GM12878 (cell line): ENCODE data around the gene INSIG2. TPM values are rescaled to one million over a fixed set of nuclear protein-coding genes. Genes with fewer than 3 reads are reported as not detected.
A peak's percentile ranks its signal among the peaks of the same experiment; 100 is the strongest.

Source experiments
- BCL11A ChIP-seq: IDR thresholded peaks from 2 replicates; pipeline ENCODE4 v1.6.1; 2011; ENCODE audit warnings: low read depth, low read length
- CBFB ChIP-seq: IDR thresholded peaks from 2 replicates; pipeline ENCODE4 v1.6.1; 2016; ENCODE audit warnings: antibody characterized with exemption, low read depth
- CBX5 ChIP-seq: sonication (generic); IDR thresholded peaks from 2 replicates; pipeline ENCODE4 v1.6.1; 2016; ENCODE audit warnings: low read depth, moderate library complexity, mild to moderate bottlenecking, inconsistent platforms
- E4F1 ChIP-seq: fragments of 450-650 bp; IDR thresholded peaks from 2 replicates; pipeline ENCODE4 v1.6.1; 2018; ENCODE audit warnings: borderline replicate concordance, mild to moderate bottlenecking; ENCODE audit not compliant: partially characterized antibody
- EED ChIP-seq: sonication (generic); IDR thresholded peaks from 2 replicates; pipeline ENCODE4 v1.6.1; 2016; ENCODE audit warnings: antibody characterized with exemption, low read depth
- HDAC2 ChIP-seq: fragments of 200-600 bp; sonication (generic); IDR thresholded peaks from 2 replicates; pipeline ENCODE4 v1.6.1; 2017
- JUNB ChIP-seq: IDR thresholded peaks from 2 replicates; pipeline ENCODE4 v1.6.1; 2016; ENCODE audit warnings: antibody characterized with exemption, mild to moderate bottlenecking
- MYB ChIP-seq: fragments of 150-350 bp; IDR thresholded peaks from 2 replicates; pipeline ENCODE4 v1.6.1; 2014; ENCODE audit warnings: mild to moderate bottlenecking, low read depth, low read length, borderline replicate concordance
- NFXL1 ChIP-seq: fragments of 450-650 bp; IDR thresholded peaks from 2 replicates; pipeline ENCODE4 v1.6.1; 2017; ENCODE audit warnings: antibody characterized with exemption, mild to moderate bottlenecking, borderline replicate concordance
- PML ChIP-seq: IDR thresholded peaks from 2 replicates; pipeline ENCODE4 v1.6.1; 2012; ENCODE audit warnings: low read length, inconsistent platforms
- POLR2AphosphoS2 ChIP-seq: IDR thresholded peaks from 2 replicates; pipeline ENCODE4 v1.6.1; 2011; ENCODE audit warnings: low read depth, mild to moderate bottlenecking, low read length, improper control_type of control experiment, moderate library complexity
- POU2F2 ChIP-seq: IDR thresholded peaks from 3 replicates; pipeline ENCODE4 v1.6.1; 2011; ENCODE audit warnings: low read depth, mild to moderate bottlenecking, low read length, borderline replicate concordance
- RAD51 ChIP-seq: fragments of 450-650 bp; IDR thresholded peaks from 2 replicates; pipeline ENCODE4 v1.6.1; 2016; ENCODE audit warnings: moderate library complexity, mild to moderate bottlenecking, inconsistent platforms
- RB1 ChIP-seq: fragments of 450-650 bp; formaldehyde crosslinking; IDR thresholded peaks from 2 replicates; pipeline ENCODE4 v1.6.1; 2017; ENCODE audit warnings: mild to moderate bottlenecking, borderline replicate concordance
- RCOR1 ChIP-seq: conservative IDR thresholded peaks from 2 replicates; pipeline ENCODE4 v1.6.1; 2012; ENCODE audit warnings: low read depth, low read length, improper control_type of control experiment
- RUNX3 ChIP-seq: IDR thresholded peaks from 2 replicates; pipeline ENCODE4 v1.6.1; 2012; ENCODE audit warnings: low read length, inconsistent platforms
- SIX5 ChIP-seq: IDR thresholded peaks from 2 replicates; pipeline ENCODE4 v1.6.1; 2011; ENCODE audit warnings: mild to moderate bottlenecking, low read depth, low read length, moderate library complexity; ENCODE audit not compliant: severe bottlenecking
- YBX1 ChIP-seq: fragments of 450-650 bp; IDR thresholded peaks from 2 replicates; pipeline ENCODE4 v1.6.1; 2016; ENCODE audit warnings: antibody characterized with exemption
- ZBTB40 ChIP-seq: fragments of 450-650 bp; IDR thresholded peaks from 2 replicates; pipeline ENCODE4 v1.6.1; 2016; ENCODE audit warnings: mild to moderate bottlenecking, moderate library complexity, borderline replicate concordance
- ZNF217 ChIP-seq: fragments of 450-650 bp; IDR thresholded peaks from 2 replicates; pipeline ENCODE4 v1.6.1; 2017; ENCODE audit warnings: antibody characterized with exemption, mild to moderate bottlenecking
- polyA plus RNA-seq, 11 experiments: library from polyadenylated mRNA; depleted of rRNA in 4 of 11; unstranded in 6 of 11; stranded (reverse) in 5 of 11; fragments of >200 nt; fragmentation: Nextera tagmentation in 4 of 11; fragmentation: Illumina TruSeq in 1 of 11; extraction: Ambion mirVana in 4 of 11; extraction: Trizol in 1 of 11; gene quantifications; 1 replicate in 1 of 11; 2 replicates in 10 of 11; pipeline versions ENCODE4 v1.2.1 to v1.2.3, GENCODE V29; 2011 to 2016; ENCODE audit warnings: inconsistent platforms in 2 of 11, missing spikeins in 2 of 11, low read depth in 1 of 11
- total RNA-seq, 4 experiments: library from RNA; depleted of rRNA in 3 of 4; stranded (reverse); fragments of >200 nt in 3 of 4; fragmentation: Illumina TruSeq in 1 of 4; extraction: Trizol in 1 of 4; gene quantifications; 2 replicates each; pipeline versions ENCODE4 v1.2.1 to v1.2.3, GENCODE V29; 2013 to 2021
- TF ChIP-seq, protein P1 (sequence below): fragments of 450-650 bp; IDR thresholded peaks from 2 replicates; pipeline ENCODE4 v1.6.1; 2014; ENCODE audit warnings: mild to moderate bottlenecking
- TF ChIP-seq, protein P2 (sequence below): IDR thresholded peaks from 2 replicates; pipeline ENCODE4 v1.6.1; 2012; ENCODE audit warnings: low read depth, low read length, improper control_type of control experiment

The INSIG2 gene
- total and polyA plus RNA-seq, 10 of the 15 experiments (the other 5 are each of a cell fraction or from before 2014, with no cell fraction given): 4.9 to 92.7 (median 12.0) TPM

GRCh38 chr2:118059919-118060478, 28.3 kb upstream of the INSIG2 start (continued):
- TF ChIP-seq ZBTB40 (no peak), RUNX3 (peak; percentile 100), RCOR1 (0 out of 2 replicates have a peak, but pooled peaks have one; percentile 83), HDAC2 (no peak), CBFB (peak; percentile 81; the same call in 1 of the 2 replicates), SIX5 (no peak), MYB (no peak), JUNB (peak; percentile 84), BCL11A (peak; percentile 81), CBX5 (no peak), ZNF217 (peak; percentile 94), RAD51 (peak; percentile 44; the same call in 1 of the 2 replicates), PML (no peak), NFXL1 (no peak), YBX1 (0 out of 2 replicates have a peak, but pooled peaks have one; percentile 39), POLR2AphosphoS2 (no peak), E4F1 (no peak), RB1 (peak; percentile 41; the same call in 1 of the 2 replicates), POU2F2 (peak; percentile 70; the same call in 1 of the 3 replicates), EED (peak; percentile 94)
- TF ChIP-seq, protein P1, sequence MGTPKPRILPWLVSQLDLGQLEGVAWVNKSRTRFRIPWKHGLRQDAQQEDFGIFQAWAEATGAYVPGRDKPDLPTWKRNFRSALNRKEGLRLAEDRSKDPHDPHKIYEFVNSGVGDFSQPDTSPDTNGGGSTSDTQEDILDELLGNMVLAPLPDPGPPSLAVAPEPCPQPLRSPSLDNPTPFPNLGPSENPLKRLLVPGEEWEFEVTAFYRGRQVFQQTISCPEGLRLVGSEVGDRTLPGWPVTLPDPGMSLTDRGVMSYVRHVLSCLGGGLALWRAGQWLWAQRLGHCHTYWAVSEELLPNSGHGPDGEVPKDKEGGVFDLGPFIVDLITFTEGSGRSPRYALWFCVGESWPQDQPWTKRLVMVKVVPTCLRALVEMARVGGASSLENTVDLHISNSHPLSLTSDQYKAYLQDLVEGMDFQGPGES: no peak
- TF ChIP-seq, protein P2, sequence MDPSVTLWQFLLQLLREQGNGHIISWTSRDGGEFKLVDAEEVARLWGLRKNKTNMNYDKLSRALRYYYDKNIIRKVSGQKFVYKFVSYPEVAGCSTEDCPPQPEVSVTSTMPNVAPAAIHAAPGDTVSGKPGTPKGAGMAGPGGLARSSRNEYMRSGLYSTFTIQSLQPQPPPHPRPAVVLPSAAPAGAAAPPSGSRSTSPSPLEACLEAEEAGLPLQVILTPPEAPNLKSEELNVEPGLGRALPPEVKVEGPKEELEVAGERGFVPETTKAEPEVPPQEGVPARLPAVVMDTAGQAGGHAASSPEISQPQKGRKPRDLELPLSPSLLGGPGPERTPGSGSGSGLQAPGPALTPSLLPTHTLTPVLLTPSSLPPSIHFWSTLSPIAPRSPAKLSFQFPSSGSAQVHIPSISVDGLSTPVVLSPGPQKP: no peak
